IMR-90 (cell line): ENCODE measurements around the gene RLF. TPM values are rescaled to one million over a fixed set of nuclear protein-coding genes. Genes with fewer than 3 reads are reported as not detected.

Source experiments
- ATAC-seq: fragments of 200-7000 bp; cut with Tn5 transposase; 2 replicates; pipeline ENCODE4 v1.9.1; 2020; ENCODE audit warnings: low read depth, mild to moderate bottlenecking, moderate library complexity
- BruUV-seq: library from RNA; stranded (reverse); fragments of 400-500 nt; replicated peaks from 2 replicates; lab custom pipeline; 2021; lab: Mats Ljungman, UMichigan
- CTCF ChIA-PET: fragments of 300-600 bp; formaldehyde crosslinking; extraction: SDS; loops from one replicate; lab custom pipeline; 2021; ENCODE audit warnings: antibody characterized with exemption; lab: Yijun Ruan, JAX
- POLR2A ChIA-PET: fragments of 300-600 bp; sonication (Branson Sonifier 250); formaldehyde crosslinking; loops from one replicate; lab custom pipeline; 2022; ENCODE audit warnings: antibody characterized with exemption; ENCODE audit not compliant: unreplicated experiment; lab: Charles Lee
- DNase-seq: peaks from one replicate; pipeline ENCODE4 v3.0.0; 2013
- H2AFZ ChIP-seq: replicated peaks from 2 replicates; pipeline ENCODE3; 2013; ENCODE audit warnings: low read length, mild to moderate bottlenecking; ENCODE audit not compliant: poor library complexity
- H2AK5ac ChIP-seq: 2 replicates; pipeline ENCODE4 v1.6.1; 2013; ENCODE audit warnings: low read depth, low read length, inconsistent platforms
- H2AK9ac ChIP-seq: replicated peaks from 2 replicates; pipeline ENCODE3; 2013; ENCODE audit warnings: mild to moderate bottlenecking, low read depth, low read length, moderate library complexity; ENCODE audit not compliant: poor library complexity
- H2BK120ac ChIP-seq: 2 replicates; pipeline ENCODE4 v1.6.1; 2013; ENCODE audit warnings: low read depth, low read length, inconsistent platforms
- H2BK15ac ChIP-seq: 3 replicates; pipeline ENCODE4 v1.6.1; 2013; ENCODE audit warnings: low read depth, low read length, inconsistent platforms
- H2BK20ac ChIP-seq: 2 replicates; pipeline ENCODE4 v1.6.1; 2013; ENCODE audit warnings: low read depth, mild to moderate bottlenecking, inconsistent platforms, low read length, moderate library complexity
- H2BK5ac ChIP-seq: 2 replicates; pipeline ENCODE4 v1.6.1; 2013; ENCODE audit warnings: mild to moderate bottlenecking, low read depth, low read length, inconsistent platforms; ENCODE audit not compliant: poor library complexity, severe bottlenecking
- H3K14ac ChIP-seq: replicated peaks from 2 replicates; pipeline ENCODE4 v1.6.1; 2013; ENCODE audit warnings: low read depth, low read length, inconsistent platforms
- H3K18ac ChIP-seq: 2 replicates; pipeline ENCODE4 v1.6.1; 2013; ENCODE audit warnings: low read depth, low read length, control low read depth
- H3K23ac ChIP-seq: 2 replicates; pipeline ENCODE4 v1.6.1; 2013; ENCODE audit warnings: low read depth, low read length, inconsistent platforms
- H3K27ac ChIP-seq: 2 replicates; pipeline ENCODE4 v1.5.1; 2013; ENCODE audit warnings: mild to moderate bottlenecking, control low read depth, low read length; ENCODE audit not compliant: insufficient read depth
- H3K27me3 ChIP-seq: 2 replicates; pipeline ENCODE4 v1.6.1; 2013; ENCODE audit warnings: low read length; ENCODE audit not compliant: control insufficient read depth, insufficient read depth
- H3K36me3 ChIP-seq: 2 replicates; pipeline ENCODE4 v1.6.1; 2013; ENCODE audit warnings: low read length, mixed read lengths; ENCODE audit not compliant: control insufficient read depth, insufficient read depth
- H3K4ac ChIP-seq: 2 replicates; pipeline ENCODE4 v1.6.1; 2013; ENCODE audit warnings: low read depth, low read length, inconsistent platforms
- H3K4me1 ChIP-seq: 2 replicates; pipeline ENCODE4 v1.6.1; 2013; ENCODE audit warnings: low read length, mixed read lengths; ENCODE audit not compliant: control insufficient read depth, insufficient read depth
- H3K4me2 ChIP-seq: 2 replicates; pipeline ENCODE4 v1.6.1; 2013; ENCODE audit warnings: low read depth, mild to moderate bottlenecking, control low read depth, low read length, moderate library complexity
- H3K4me3 ChIP-seq: 2 replicates; pipeline ENCODE4 v1.5.1; 2013; ENCODE audit warnings: low read depth, mild to moderate bottlenecking, control low read depth, low read length, moderate library complexity; ENCODE audit not compliant: insufficient read depth
- H3K56ac ChIP-seq: 2 replicates; pipeline ENCODE4 v1.6.1; 2013; ENCODE audit warnings: low read length, inconsistent platforms; ENCODE audit not compliant: insufficient read depth; ENCODE audit errors: extremely low read depth
- H3K79me1 ChIP-seq, 2 experiments: 2 replicates each; pipeline ENCODE4 v1.6.1; 2013; ENCODE audit warnings: low read length in 2 of 2, inconsistent platforms in 1 of 2, low read depth in 1 of 2
- H3K9ac ChIP-seq: 2 replicates; pipeline ENCODE4 v1.6.1; 2013; ENCODE audit warnings: low read depth, low read length, control low read depth
- H3K9me1 ChIP-seq: 2 replicates; pipeline ENCODE4 v1.6.1; 2013; ENCODE audit warnings: low read length, inconsistent platforms; ENCODE audit not compliant: insufficient read depth
- H3K9me3 ChIP-seq: 2 replicates; pipeline ENCODE4 v1.6.1; 2013; ENCODE audit warnings: low read length; ENCODE audit not compliant: control insufficient read depth, insufficient read depth
- H4K20me1 ChIP-seq: 2 replicates; pipeline ENCODE4 v1.6.1; 2013; ENCODE audit warnings: low read length, inconsistent platforms; ENCODE audit not compliant: insufficient read depth
- H4K5ac ChIP-seq: 2 replicates; pipeline ENCODE4 v1.6.1; 2013; ENCODE audit warnings: mild to moderate bottlenecking, low read depth, low read length, control low read depth
- H4K8ac ChIP-seq, 2 experiments: 2 replicates each; pipeline ENCODE4 v1.6.1; 2013; ENCODE audit warnings: low read depth in 2 of 2, low read length in 2 of 2, control low read depth in 1 of 2, inconsistent platforms in 1 of 2
- H4K91ac ChIP-seq: 2 replicates; pipeline ENCODE4 v1.6.1; 2013; ENCODE audit warnings: low read depth, low read length, inconsistent platforms; ENCODE audit not compliant: insufficient read depth
- MAFK ChIP-seq: IDR thresholded peaks from 2 replicates; pipeline ENCODE4 v1.6.1; 2012; ENCODE audit warnings: low read depth, low read length, improper control_type of control experiment
- NFE2L2 ChIP-seq: fragments of 150-350 bp; IDR thresholded peaks from 2 replicates; pipeline ENCODE4 v1.6.1; 2016; ENCODE audit warnings: low read depth, mild to moderate bottlenecking, low read length
- whole genome bisulfite sequencing, 2 experiments: methylation state at CpG; one replicate each; pipeline versions ENCODE4 v1.1.5 to v1.1.7; 2013; ENCODE audit warnings: missing lambda C conversion rate in 2 of 2; ENCODE audit not compliant: insufficient read length in 1 of 2; ENCODE audit errors: extremely low coverage in 2 of 2; 5-methylcytosine and 5-hydroxymethylcytosine counted together
- dilution Hi-C: fragments of 300-500 bp; cut with HindIII; formaldehyde crosslinking; loops from one replicate; pipeline ENCODE4 v1.14.3; 2018; ENCODE audit warnings: low sequenced_read_pairs; ENCODE audit not compliant: unreplicated experiment
- in situ Hi-C: fragments of 300-500 bp; cut with MboI; formaldehyde crosslinking; loops from 3 replicates; pipeline ENCODE4 v1.14.3; 2019; ENCODE audit warnings: low sequenced_read_pairs, inconsistent platforms, mixed read lengths
- intact Hi-C: fragments of 100-400 bp; cut with micrococcal nuclease; formaldehyde crosslinking; loops from 2 replicates; pipeline ENCODE4 v1.10.0; 2022
- polyA plus RNA-seq, 3 experiments: library from polyadenylated mRNA; depleted of rRNA; stranded (reverse); fragments of >200 nt; gene quantifications; 2 replicates each; pipeline ENCODE4 v1.2.3, GENCODE V29; 2012; ENCODE audit warnings: low replicate concordance in 1 of 3
- total RNA-seq: library from RNA; depleted of rRNA; stranded (reverse); fragments of >200 nt; gene quantifications from 2 replicates; pipeline ENCODE4 v1.2.3, GENCODE V29; 2012

RLF gene
- total and polyA plus RNA-seq, 2 of the 4 experiments (the other 2 are of a cell fraction), result 4.4 to 29.8 TPM

DNA sequence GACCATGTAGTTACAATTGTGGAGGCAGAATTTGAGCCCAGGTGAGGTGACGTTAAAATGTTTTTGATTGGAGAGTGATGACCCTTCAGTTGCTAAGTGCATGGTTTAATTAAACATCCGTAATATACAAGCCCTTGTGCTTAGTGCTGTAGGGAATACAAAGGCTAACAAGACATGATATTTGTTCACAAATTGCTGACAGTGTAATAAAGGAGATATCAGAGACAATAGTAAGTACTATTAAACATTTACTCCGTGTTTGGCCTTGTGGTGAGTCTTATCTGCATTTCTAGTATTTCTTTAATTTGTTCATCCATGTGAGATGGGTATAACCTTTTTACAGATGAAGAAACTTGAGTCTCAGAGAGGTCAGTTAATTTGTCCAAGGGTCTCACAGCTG is 37.9 kb downstream of the RLF start:
- dilution Hi-C loops, result no loop called here

More for the DNA sequence above, 37.9 kb downstream of the RLF start:
- intact Hi-C loops, result no loop called here
- no peak overlapping the region for H2AK5ac ChIP-seq
- H3K4ac ChIP-seq, result no peak overlapping the region
- H3K14ac ChIP-seq, result no peak overlapping the region
- H2BK20ac ChIP-seq, result no peak overlapping the region
- H3K23ac ChIP-seq, result no peak overlapping the region
- no peak overlapping the region for H3K9ac ChIP-seq
- H2BK120ac ChIP-seq, result no peak overlapping the region
- no peak overlapping the region for H2AFZ ChIP-seq
- H2AK9ac ChIP-seq, result no peak overlapping the region
- H3K4me1 ChIP-seq, result no peaks in the 10 kb centered on the region
- POLR2A ChIA-PET, result no interaction called here
- no peak overlapping the region for H4K91ac ChIP-seq
- H4K8ac ChIP-seq, result no peak overlapping the region
- no peak overlapping the region for H3K4me2 ChIP-seq
- H3K9me1 ChIP-seq, result no peaks in the 10 kb centered on the region
- H3K18ac ChIP-seq, result no peak overlapping the region
- peak; percentile 89 for TF ChIP-seq MAFK
- no peak for TF ChIP-seq NFE2L2
- peaks cover 7% of the 10 kb centered on the region for H3K36me3 ChIP-seq
- no peak overlapping the region for H2BK5ac ChIP-seq
- no peak overlapping the region for H3K56ac ChIP-seq
- WGBS, 2 experiments, result no CpG with 5 or more reads among the region's 3 CpGs
- H3K9me3 ChIP-seq, result no peaks in the 10 kb centered on the region
- H4K20me1 ChIP-seq, result no peaks in the 10 kb centered on the region
- CTCF ChIA-PET, result no interaction called here
- H3K4me3 ChIP-seq, result no peak overlapping the region
- ATAC-seq, result no peak
- no peak for DNase-seq
- no peak overlapping the region for H3K27ac ChIP-seq
- H2BK15ac ChIP-seq, result no peak overlapping the region
- BruUV-seq, result no TSS peak
- H3K27me3 ChIP-seq, result no peaks in the 10 kb centered on the region
- in situ Hi-C loops, result no loop called here
- no peak overlapping the region for H4K5ac ChIP-seq
- peaks cover 5 to 24% of the 10 kb centered on the region in 2 experiments for H3K79me1 ChIP-seq
